Calu3 (cell line): Measurements from ENCODE around the gene MPZL1. TPM values are rescaled to one million over a fixed set of nuclear protein-coding genes. Genes with fewer than 3 reads are reported as not detected.

Experiments used
- BruUV-seq: library from RNA; stranded (reverse); fragments of 400-500 nt; replicated peaks from 2 replicates; lab custom pipeline; 2021; lab: Mats Ljungman, UMichigan
- CTCF ChIA-PET: fragments of 300-600 bp; sonication (Branson Sonifier 250); formaldehyde crosslinking; loops from one replicate; lab custom pipeline; 2022; ENCODE audit warnings: antibody characterized with exemption; lab: Charles Lee
- DNase-seq: peaks from one replicate; pipeline ENCODE4 v3.0.0; 2022
- H3K27ac Mint-ChIP-seq: one replicate; pipeline ENCODE4 v1.8.0; 2022; ENCODE audit warnings: mixed read lengths; ENCODE audit not compliant: unreplicated experiment
- H3K27me3 Mint-ChIP-seq: one replicate; pipeline ENCODE4 v1.8.0; 2022; ENCODE audit warnings: mixed read lengths; ENCODE audit not compliant: unreplicated experiment
- H3K36me3 Mint-ChIP-seq: one replicate; pipeline ENCODE4 v1.8.0; 2022; ENCODE audit warnings: mild to moderate bottlenecking, moderate library complexity, mixed read lengths; ENCODE audit not compliant: insufficient read depth, unreplicated experiment
- H3K4me1 Mint-ChIP-seq: one replicate; pipeline ENCODE4 v1.8.0; 2022; ENCODE audit warnings: mild to moderate bottlenecking, low read depth, mixed read lengths; ENCODE audit not compliant: unreplicated experiment
- H3K4me3 Mint-ChIP-seq: one replicate; pipeline ENCODE4 v1.8.0; 2022; ENCODE audit warnings: mild to moderate bottlenecking, low read depth, moderate library complexity, mixed read lengths; ENCODE audit not compliant: unreplicated experiment
- H3K9me3 Mint-ChIP-seq: one replicate; pipeline ENCODE4 v1.8.0; 2022; ENCODE audit warnings: low read depth, mixed read lengths; ENCODE audit not compliant: unreplicated experiment
- CTCF ChIP-seq: fragments of 200-600 bp; IDR thresholded peaks from one replicate; pipeline ENCODE4 v1.8.0; 2022; ENCODE audit warnings: antibody characterized with exemption; ENCODE audit not compliant: unreplicated experiment
- intact Hi-C: fragments of 100-400 bp; cut with micrococcal nuclease; formaldehyde crosslinking; loops from one replicate; pipeline ENCODE4 v1.10.0; 2022; ENCODE audit not compliant: unreplicated experiment
- total RNA-seq: library from RNA; stranded (reverse); gene quantifications from 2 replicates; pipeline ENCODE4 v1.2.3, GENCODE V29; 2022

Gene MPZL1
- total RNA-seq, 1 experiment from 2014 or later, result 139 TPM

- Mint-ChIP-seq H3K9me3 (no peaks in the 10 kb centered on the region), H3K36me3 (peaks cover 27% of the 10 kb centered on the region), H3K27ac (no peak overlapping the region), H3K4me1 (peaks cover 18% of the 10 kb centered on the region), H3K4me3 (no peak overlapping the region), H3K27me3 (no peaks in the 10 kb centered on the region)
- CTCF ChIA-PET, result no interaction called here
- no TSS peak for BruUV-seq
- intact Hi-C loops, result no loop called here
- TF ChIP-seq CTCF, result no peak
- DNase-seq, result no peak
Measured at GRCh38 chr1:167772436-167772835, 50.7 kb downstream of the MPZL1 start.

- BruUV-seq, result no TSS peak
- Mint-ChIP-seq H3K27ac (no peak overlapping the region), H3K9me3 (no peaks in the 10 kb centered on the region), H3K4me3 (no peak overlapping the region), H3K27me3 (no peaks in the 10 kb centered on the region), H3K36me3 (peaks cover 20% of the 10 kb centered on the region), H3K4me1 (peaks cover 18% of the 10 kb centered on the region)
- CTCF ChIA-PET, result no interaction called here
- intact Hi-C loops, result no loop called here
- DNase-seq, result no peak
- TF ChIP-seq CTCF, result no peak
Measured at GRCh38 chr1:167773516-167773915, 51.7 kb downstream of the MPZL1 start.

GRCh38 chr1:167774710-167775109 is 52.9 kb downstream of the MPZL1 start:
- Mint-ChIP-seq H3K9me3 (no peaks in the 10 kb centered on the region), H3K4me3 (no peak overlapping the region)
- intact Hi-C loops, result no loop called here

GRCh38 chr1:167775178-167775577 is 53.4 kb downstream of the MPZL1 start:
- Mint-ChIP-seq H3K27ac (no peak overlapping the region), H3K27me3 (no peaks in the 10 kb centered on the region), H3K4me1 (peaks cover 18% of the 10 kb centered on the region), H3K36me3 (peaks cover 23% of the 10 kb centered on the region), H3K4me3 (no peak overlapping the region), H3K9me3 (no peaks in the 10 kb centered on the region)
- TF ChIP-seq CTCF, result no peak
- intact Hi-C loops, result no loop called here
- BruUV-seq, result no TSS peak
- CTCF ChIA-PET, result interaction anchor here (0.6 kb wide), 1 partner anchor 529 kb away, joined by 3 read pairs; no protein-coding TSS in a partner anchor
- DNase-seq, result no peak

More at GRCh38 chr1:167774710-167775109, 52.9 kb downstream of the MPZL1 start:
- no peak overlapping the region for H3K27ac Mint-ChIP-seq
- H3K27me3 Mint-ChIP-seq, result no peaks in the 10 kb centered on the region
- no peak for DNase-seq
- CTCF ChIA-PET, result no interaction called here
- peaks cover 18% of the 10 kb centered on the region for H3K4me1 Mint-ChIP-seq
- peaks cover 23% of the 10 kb centered on the region for H3K36me3 Mint-ChIP-seq
- TF ChIP-seq CTCF, result no peak
- no TSS peak for BruUV-seq
